ENCODE data around the gene CRMP1.

DNA sequence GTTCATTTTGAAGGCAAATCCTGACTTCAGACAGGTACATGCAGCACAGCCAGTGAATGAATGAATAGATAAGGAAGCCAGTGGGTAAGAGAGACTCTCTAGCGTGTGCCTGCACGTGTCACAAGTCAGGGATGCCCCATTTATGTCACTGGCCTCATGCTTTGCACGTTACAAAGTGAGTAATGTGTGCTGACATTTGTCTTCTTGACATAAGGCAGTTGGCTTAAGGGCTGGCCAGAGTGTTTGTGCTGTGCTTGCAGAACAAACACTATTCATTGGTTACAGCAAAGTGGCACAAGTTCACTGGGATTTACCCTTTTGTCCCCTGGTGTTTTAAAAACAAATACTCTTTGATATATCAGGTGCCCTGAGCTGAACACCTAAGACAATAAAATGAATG is 55.9 kb downstream of the CRMP1 start:
- TF ChIP-seq POLR2A (IDR thresholded peaks at IDR 0.05) (no peak), POLR2AphosphoS5 (IDR thresholded peaks at IDR 0.05) (no peak)

Measured in upper lobe of left lung (tissue), 4 donors.